GM18508 (cell line): ENCODE measurements around the gene MCHR1.

Source experiments
- ATAC-seq: cut with Tn5 transposase; IDR thresholded peaks from one replicate; pipeline ENCODE4 v1.9.1; 2021; ENCODE audit warnings: moderate number of reproducible peaks; ENCODE audit not compliant: insufficient read depth, unreplicated experiment

The MCHR1 gene

GRCh38 chr22:40679249-40679963 is at the start of gene MCHR1:
Gene MCHR1, plus strand, starts transcription at chr22:40679484. Its CDS starts 169 bp downstream, at chr22:40679653.
- no peak for ATAC-seq

- no peak for ATAC-seq
Observed at GRCh38 chr22:40631925-40632324, 47.4 kb upstream of the MCHR1 start.

GRCh38 chr22:40633036-40633435 is 46.2 kb upstream of the MCHR1 start:
- ATAC-seq: no peak

- ATAC-seq: no peak
Observed at GRCh38 chr22:40634119-40634903, 45.0 kb upstream of the MCHR1 start.

GRCh38 chr22:40635043-40635939 is 44.0 kb upstream of the MCHR1 start:
- no peak for ATAC-seq

- ATAC-seq: no peak
Observed at GRCh38 chr22:40635940-40636379, 43.3 kb upstream of the MCHR1 start.

GRCh38 chr22:40636380-40637182 is 42.7 kb upstream of the MCHR1 start, which contains the start of gene MRTFA:
Gene MRTFA, minus strand, starts transcription at chr22:40636719.
- peak; percentile 69 for ATAC-seq

GRCh38 chr22:40637183-40638150 is 41.8 kb upstream of the MCHR1 start:
- no peak for ATAC-seq

- no peak for ATAC-seq
Observed at GRCh38 chr22:40638261-40638660, 41.0 kb upstream of the MCHR1 start.

GRCh38 chr22:40641269-40641668 is 38.0 kb upstream of the MCHR1 start:
- no peak for ATAC-seq

- ATAC-seq: no peak
Observed at GRCh38 chr22:40642316-40642715, 37.0 kb upstream of the MCHR1 start.

GRCh38 chr22:40645579-40646197 is 33.6 kb upstream of the MCHR1 start:
- ATAC-seq: no peak

- no peak for ATAC-seq
Observed at GRCh38 chr22:40648386-40648785, 30.9 kb upstream of the MCHR1 start.

- ATAC-seq: no peak
Observed at GRCh38 chr22:40651057-40651456, 28.2 kb upstream of the MCHR1 start.

GRCh38 chr22:40651563-40652501 is 27.5 kb upstream of the MCHR1 start:
- ATAC-seq: no peak

- no peak for ATAC-seq
Observed at GRCh38 chr22:40653361-40653760, 25.9 kb upstream of the MCHR1 start.

GRCh38 chr22:40654522-40655167 is 24.6 kb upstream of the MCHR1 start:
- ATAC-seq: no peak
